ENCODE measurements around the gene ATP11A.
"Not testable (repeated sequence)": the region's sequence is repeated elsewhere in the genome, so short reads cannot be mapped to it uniquely, and the experiment has no call there.

The ATP11A gene

GRCh38 chr13:112843392-112844111 lies 153.7 kb downstream of the ATP11A start:
- DNase-seq: no peak

- no peak for DNase-seq
Measured at GRCh38 chr13:112844411-112844810, 154.6 kb downstream of the ATP11A start.

GRCh38 chr13:112844879-112845278 lies 155.0 kb downstream of the ATP11A start:
- no peak for DNase-seq

GRCh38 chr13:112845511-112846144 lies 155.8 kb downstream of the ATP11A start:
- no peak for DNase-seq

DNA sequence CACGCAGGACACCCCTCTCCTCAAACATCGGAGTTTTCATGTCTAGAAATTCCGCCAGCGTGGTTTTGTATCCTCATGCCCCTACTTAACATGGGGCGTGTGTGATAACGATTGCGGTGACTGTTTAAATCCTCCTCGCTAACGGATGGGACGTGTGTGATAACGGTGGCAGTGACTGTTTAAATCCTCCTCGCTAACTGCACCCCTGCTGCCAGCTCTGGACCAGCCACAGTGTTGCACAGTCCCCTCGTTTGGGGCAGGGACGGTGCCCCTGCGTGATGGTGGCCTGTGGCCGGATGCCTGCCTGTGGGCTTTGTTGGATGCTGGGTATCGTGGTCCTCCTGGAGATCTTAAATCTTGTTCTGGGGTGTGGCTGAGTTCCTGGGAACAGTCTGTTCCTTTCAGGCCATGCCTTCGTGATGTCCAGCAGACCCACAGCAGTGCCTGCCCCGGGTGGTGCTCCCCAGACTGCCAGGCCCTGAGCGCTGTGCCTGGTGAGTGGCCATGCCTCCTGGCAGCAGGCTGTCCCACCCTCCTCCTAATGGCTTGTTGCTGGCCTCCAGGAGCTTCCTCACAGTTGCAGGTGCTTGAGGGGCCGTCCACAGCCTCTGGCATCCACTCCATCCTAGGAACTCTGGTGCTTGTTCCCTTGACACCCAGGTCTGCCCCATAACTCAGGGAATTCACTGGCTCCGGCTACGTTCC lies 156.7 kb downstream of the ATP11A start:
- no peak for DNase-seq

DNA sequence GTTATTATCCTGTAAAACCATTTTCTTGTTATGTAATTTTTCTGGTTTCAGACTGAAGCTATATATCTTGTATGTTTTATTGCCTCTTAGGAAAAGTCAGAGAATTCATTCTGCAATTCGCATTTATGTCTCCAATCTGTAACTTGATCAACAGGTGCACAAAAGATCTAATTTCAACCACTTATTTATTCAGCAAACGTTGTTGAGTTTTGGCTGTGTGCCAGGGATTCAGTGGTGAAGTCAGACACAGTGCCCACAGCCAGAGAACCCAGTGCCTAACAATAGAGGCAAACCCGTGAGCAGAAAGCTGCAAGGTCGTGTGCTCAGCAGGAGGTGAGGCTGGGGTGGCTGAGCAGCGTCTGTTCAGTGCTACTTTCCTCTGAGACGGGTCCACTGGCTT lies 159.7 kb downstream of the ATP11A start:
- DNase-seq: peak; percentile 100

- DNase-seq: no peak
Measured at GRCh38 chr13:112850273-112850672, 160.4 kb downstream of the ATP11A start.

- DNase-seq: no peak
Measured at GRCh38 chr13:112851107-112852038, 161.5 kb downstream of the ATP11A start.

- no peak for DNase-seq
Measured at GRCh38 chr13:112852392-112852791, 162.6 kb downstream of the ATP11A start.

GRCh38 chr13:112852808-112853207 lies 163.0 kb downstream of the ATP11A start:
- DNase-seq: no peak

- no peak for DNase-seq
Measured at GRCh38 chr13:112854321-112854720, 164.5 kb downstream of the ATP11A start.

DNA sequence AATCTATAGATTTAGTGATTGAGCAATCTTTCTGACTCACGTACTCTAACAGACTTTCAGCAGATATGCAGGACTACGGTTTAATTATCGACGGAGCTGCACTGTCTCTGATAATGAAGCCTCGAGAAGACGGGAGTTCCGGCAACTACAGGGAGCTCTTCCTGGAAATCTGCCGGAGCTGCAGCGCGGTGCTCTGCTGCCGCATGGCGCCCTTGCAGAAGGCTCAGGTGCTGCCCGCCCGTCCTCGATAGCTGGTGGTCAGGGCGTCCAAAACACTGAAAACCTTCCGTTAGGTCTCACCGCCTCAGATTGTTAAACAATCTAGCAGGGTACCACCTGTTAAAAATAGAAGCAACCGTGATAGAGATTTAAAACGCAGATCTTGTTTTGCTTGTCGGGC lies 166.0 kb downstream of the ATP11A start:
- DNase-seq: no peak

GRCh38 chr13:112857914-112858490 lies 168.2 kb downstream of the ATP11A start:
- DNase-seq: no peak

GRCh38 chr13:112859128-112859816 lies 169.4 kb downstream of the ATP11A start:
- DNase-seq: no peak

DNA sequence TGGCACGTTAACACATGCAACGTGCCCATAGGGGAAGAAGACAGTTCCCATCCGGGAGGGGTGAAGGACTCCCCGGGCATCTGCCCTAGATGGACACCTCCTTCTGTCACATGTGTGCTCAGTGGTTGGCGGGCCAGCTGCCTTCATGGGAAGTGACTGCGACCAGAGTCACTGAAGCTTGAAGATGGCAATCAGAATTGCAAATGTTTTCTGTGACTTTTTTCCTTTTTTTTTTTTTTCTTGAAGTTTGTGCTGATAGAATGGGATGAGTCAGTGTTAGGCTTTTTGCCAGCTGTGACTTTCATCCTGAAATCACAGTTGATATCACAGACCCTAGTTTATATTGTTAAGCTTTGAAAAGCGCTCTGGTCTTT lies 170.0 kb downstream of the ATP11A start:
- no peak for DNase-seq

- DNase-seq: no peak
Measured at GRCh38 chr13:112861876-112862615, 172.2 kb downstream of the ATP11A start.

GRCh38 chr13:112863356-112863755 lies 173.5 kb downstream of the ATP11A start:
- not testable (repeated sequence) for DNase-seq

DNA sequence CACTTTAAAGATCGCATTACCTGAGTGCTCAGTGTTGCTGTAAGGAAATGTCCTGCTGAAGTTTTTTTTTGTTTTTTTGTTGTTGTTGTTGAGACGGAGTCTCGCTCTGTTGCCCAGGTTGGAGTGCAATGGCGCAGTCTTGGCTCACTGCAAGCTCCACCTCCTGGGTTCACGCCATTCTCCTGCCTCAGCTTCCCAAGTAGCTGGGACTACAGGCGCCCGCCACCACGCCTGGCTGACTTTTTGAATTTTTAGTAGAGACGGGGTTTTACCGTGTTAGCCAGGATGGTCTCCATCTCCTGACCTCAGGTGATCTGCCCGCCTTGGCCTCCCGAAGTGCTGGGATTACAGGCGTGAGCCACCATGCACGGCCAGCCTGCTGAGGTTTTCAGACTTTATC lies 175.6 kb downstream of the ATP11A start:
- not testable (repeated sequence) for DNase-seq

- DNase-seq: no peak
Measured at GRCh38 chr13:112867301-112867711, 177.5 kb downstream of the ATP11A start.

DNA sequence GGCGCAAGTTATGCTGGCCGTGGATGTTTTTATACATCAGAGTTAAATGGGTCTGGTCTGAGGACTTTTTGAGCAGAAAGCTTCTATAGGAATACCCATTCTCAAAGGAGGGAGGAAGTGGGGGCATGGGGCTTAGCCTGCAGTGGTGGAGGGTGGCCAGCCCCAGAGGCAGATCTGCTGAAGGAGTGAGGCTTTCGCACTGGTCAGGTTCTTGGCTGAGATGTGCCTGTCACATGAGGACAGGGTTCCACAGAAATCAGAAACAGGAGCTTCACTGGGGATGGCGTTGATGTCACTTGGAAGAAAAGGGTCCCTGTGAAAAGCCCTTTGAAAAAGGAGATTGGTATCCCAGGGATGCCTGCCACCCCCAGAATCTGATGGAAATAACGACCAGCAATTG lies 178.5 kb downstream of the ATP11A start:
- DNase-seq: no peak

Data from NCI-H1105 (cell line).